HG02981 (cell line): Measurements from ENCODE around the gene GPRC5B.

Source experiments
- ATAC-seq: cut with Tn5 transposase; IDR thresholded peaks from one replicate; pipeline ENCODE4 v1.9.1; 2021; ENCODE audit warnings: mild to moderate bottlenecking, moderate library complexity; ENCODE audit not compliant: unreplicated experiment

The GPRC5B gene

GRCh38 chr16:19822533-19822932 is 62.1 kb downstream of the GPRC5B start:
- ATAC-seq, result no peak

GRCh38 chr16:19817875-19818274 is 66.8 kb downstream of the GPRC5B start:
- ATAC-seq, result no peak

- ATAC-seq, result no peak
Measured at GRCh38 chr16:19817122-19817521, 67.5 kb downstream of the GPRC5B start.

- no peak for ATAC-seq
Measured at GRCh38 chr16:19815418-19815817, 69.2 kb downstream of the GPRC5B start.

- ATAC-seq, result no peak
Measured at GRCh38 chr16:19812986-19813385, 71.7 kb downstream of the GPRC5B start.

- ATAC-seq, result no peak
Measured at GRCh38 chr16:19810817-19811731, 73.6 kb downstream of the GPRC5B start.

GRCh38 chr16:19809693-19810092 is 75.0 kb downstream of the GPRC5B start:
- ATAC-seq, result no peak

- no peak for ATAC-seq
Measured at GRCh38 chr16:19809121-19809635, 75.5 kb downstream of the GPRC5B start.

- peak; percentile 83 for ATAC-seq
Measured at GRCh38 chr16:19808061-19808641, 76.5 kb downstream of the GPRC5B start.
